HG02884 (cell line): ENCODE data around the gene RNF212.
A peak's percentile ranks its signal among the peaks of the same experiment; 100 is the strongest.
"Not testable (repeated sequence)": the region's sequence is repeated elsewhere in the genome, so short reads cannot be mapped to it uniquely, and the experiment has no call there.

Source experiments
- ATAC-seq: cut with Tn5 transposase; IDR thresholded peaks from one replicate; pipeline ENCODE4 v1.9.1; 2021; ENCODE audit warnings: mild to moderate bottlenecking, moderate library complexity; ENCODE audit not compliant: unreplicated experiment

The RNF212 gene

GRCh38 chr4:1113311-1114009, at the start of gene RNF212:
Gene RNF212 (minus strand): TSS chr4:1113564. CDS start chr4:1113464, 100 bp downstream.
- no peak for ATAC-seq

- no peak for ATAC-seq
These were observed 47.0 kb upstream of the RNF212 start for GRCh38 chr4:1160351-1160750.

- no peak for ATAC-seq
These were observed 42.7 kb upstream of the RNF212 start for GRCh38 chr4:1156069-1156468.

- ATAC-seq: no peak
These were observed 42.0 kb upstream of the RNF212 start for GRCh38 chr4:1155314-1155713.

GRCh38 chr4:1154523-1155182, 41.3 kb upstream of the RNF212 start:
- ATAC-seq: no peak

- no peak for ATAC-seq
These were observed 40.8 kb upstream of the RNF212 start for GRCh38 chr4:1154126-1154522.

GRCh38 chr4:1153567-1154090, 40.3 kb upstream of the RNF212 start:
- ATAC-seq: no peak

- no peak for ATAC-seq
These were observed 38.9 kb upstream of the RNF212 start for GRCh38 chr4:1152290-1152689.

- ATAC-seq: no peak
These were observed 38.2 kb upstream of the RNF212 start for GRCh38 chr4:1151541-1151940.

- ATAC-seq: no peak
These were observed 37.5 kb upstream of the RNF212 start for GRCh38 chr4:1150875-1151274.

GRCh38 chr4:1139860-1140259, 26.5 kb upstream of the RNF212 start:
- no peak for ATAC-seq

GRCh38 chr4:1137850-1138249, 24.5 kb upstream of the RNF212 start:
- no peak for ATAC-seq

- ATAC-seq: no peak
These were observed 23.9 kb upstream of the RNF212 start for GRCh38 chr4:1137063-1137776.

- ATAC-seq: no peak
These were observed 22.7 kb upstream of the RNF212 start for GRCh38 chr4:1136048-1136447.

GRCh38 chr4:1133033-1133432, 19.7 kb upstream of the RNF212 start:
- ATAC-seq: no peak

- peak; percentile 69 for ATAC-seq
These were observed 17.2 kb upstream of the RNF212 start for GRCh38 chr4:1130316-1131186.

GRCh38 chr4:1126506-1126905, 13.1 kb upstream of the RNF212 start:
- ATAC-seq: no peak

- ATAC-seq: not testable (repeated sequence)
These were observed 12.1 kb upstream of the RNF212 start for GRCh38 chr4:1125466-1125865.

- ATAC-seq: no peak
These were observed 11.5 kb upstream of the RNF212 start for GRCh38 chr4:1124818-1125217.

- no peak for ATAC-seq
These were observed 9.1 kb upstream of the RNF212 start for GRCh38 chr4:1122505-1122904.

- no peak for ATAC-seq
These were observed 3.5 kb upstream of the RNF212 start for GRCh38 chr4:1116838-1117237.
